Stomach (tissue), 4 donors: Measurements from ENCODE around the gene PLEKHG1.

ENCODE experiments used
- EP300 ChIP-seq: sonication (generic); formaldehyde crosslinking; IDR thresholded peaks from one replicate; pipeline ENCODE4 v1.6.1; 2017; ENCODE audit warnings: antibody characterized with exemption
- TF ChIP-seq, protein P1 (sequence below), 7 experiments: fragments of 450-650 bp in 4 of 7; fragments of 200-600 bp in 3 of 7; sonication (generic) in 3 of 7; IDR thresholded peaks; one replicate each; pipeline ENCODE4 v1.5.1; 2016 to 2019; ENCODE audit warnings: antibody characterized with exemption in 7 of 7, control low read depth in 2 of 7, mild to moderate bottlenecking in 1 of 7

DNA sequence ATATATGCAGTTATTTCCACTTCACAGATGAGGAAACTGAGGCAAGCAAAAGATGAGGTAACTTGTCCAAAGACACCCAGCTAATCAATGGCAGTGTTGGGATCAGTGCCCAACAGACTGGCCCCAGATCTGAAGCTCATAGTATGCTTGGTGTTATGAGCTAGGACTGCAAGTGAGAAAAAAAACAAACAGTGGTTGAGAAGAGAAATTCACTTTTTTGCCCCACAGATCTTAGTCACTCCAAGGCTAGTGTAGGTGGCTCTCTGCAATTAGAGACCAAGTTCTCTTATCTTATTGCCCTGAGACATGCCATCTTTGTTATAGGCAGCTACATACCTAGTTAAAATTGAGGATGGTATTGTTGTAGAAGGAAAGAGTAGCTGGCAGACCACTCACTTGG, 16.3 kb downstream of the PLEKHG1 start:
- no peak for TF ChIP-seq EP300
- TF ChIP-seq, protein P1, sequence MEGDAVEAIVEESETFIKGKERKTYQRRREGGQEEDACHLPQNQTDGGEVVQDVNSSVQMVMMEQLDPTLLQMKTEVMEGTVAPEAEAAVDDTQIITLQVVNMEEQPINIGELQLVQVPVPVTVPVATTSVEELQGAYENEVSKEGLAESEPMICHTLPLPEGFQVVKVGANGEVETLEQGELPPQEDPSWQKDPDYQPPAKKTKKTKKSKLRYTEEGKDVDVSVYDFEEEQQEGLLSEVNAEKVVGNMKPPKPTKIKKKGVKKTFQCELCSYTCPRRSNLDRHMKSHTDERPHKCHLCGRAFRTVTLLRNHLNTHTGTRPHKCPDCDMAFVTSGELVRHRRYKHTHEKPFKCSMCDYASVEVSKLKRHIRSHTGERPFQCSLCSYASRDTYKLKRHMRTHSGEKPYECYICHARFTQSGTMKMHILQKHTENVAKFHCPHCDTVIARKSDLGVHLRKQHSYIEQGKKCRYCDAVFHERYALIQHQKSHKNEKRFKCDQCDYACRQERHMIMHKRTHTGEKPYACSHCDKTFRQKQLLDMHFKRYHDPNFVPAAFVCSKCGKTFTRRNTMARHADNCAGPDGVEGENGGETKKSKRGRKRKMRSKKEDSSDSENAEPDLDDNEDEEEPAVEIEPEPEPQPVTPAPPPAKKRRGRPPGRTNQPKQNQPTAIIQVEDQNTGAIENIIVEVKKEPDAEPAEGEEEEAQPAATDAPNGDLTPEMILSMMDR (IDR thresholded peaks at IDR 0.05), result no peak
